Hepatocyte (in vitro differentiated cells): ENCODE measurements around the gene LAMB4. TPM values are rescaled to one million over a fixed set of nuclear protein-coding genes. Genes with fewer than 3 reads are reported as not detected.

Experiments
- DNase-seq: peaks from one replicate; pipeline ENCODE4 v3.0.0-alpha.2; 2016; ENCODE audit warnings: low spot score
- H2AFZ ChIP-seq: fragments of 200-600 bp; sonication (generic); 2 replicates; pipeline ENCODE4 v1.6.0; 2016; ENCODE audit warnings: antibody characterized with exemption, mild to moderate bottlenecking
- H3K27ac ChIP-seq: fragments of 200-600 bp; sonication (generic); 2 replicates; pipeline ENCODE4 v1.5.1; 2016; ENCODE audit warnings: mild to moderate bottlenecking
- H3K27me3 ChIP-seq: fragments of 200-600 bp; sonication (generic); 2 replicates; pipeline ENCODE4 v1.6.1; 2016
- H3K36me3 ChIP-seq: fragments of 200-600 bp; sonication (generic); replicated peaks from 2 replicates; pipeline ENCODE4 v1.5.1; 2016; ENCODE audit warnings: low read depth; ENCODE audit not compliant: insufficient read depth
- H3K4me1 ChIP-seq: fragments of 200-600 bp; sonication (generic); 2 replicates; pipeline ENCODE4 v1.5.1; 2016; ENCODE audit warnings: mild to moderate bottlenecking, moderate library complexity; ENCODE audit not compliant: insufficient read depth
- H3K4me2 ChIP-seq: fragments of 200-600 bp; sonication (generic); 2 replicates; pipeline ENCODE4 v1.6.0; 2016
- H3K4me3 ChIP-seq: fragments of 200-600 bp; sonication (generic); 2 replicates; pipeline ENCODE4 v1.5.1; 2016; ENCODE audit warnings: mild to moderate bottlenecking
- H3K79me2 ChIP-seq: fragments of 200-600 bp; sonication (generic); 2 replicates; pipeline ENCODE4 v1.6.0; 2017; ENCODE audit warnings: mild to moderate bottlenecking
- H3K9me2 ChIP-seq: fragments of 200-600 bp; sonication (generic); replicated peaks from 2 replicates; pipeline ENCODE4 v1.6.0; 2017; ENCODE audit warnings: mild to moderate bottlenecking; ENCODE audit not compliant: insufficient read depth
- H3K9me3 ChIP-seq: fragments of 200-600 bp; sonication (generic); 2 replicates; pipeline ENCODE4 v1.5.1; 2016; ENCODE audit warnings: low read depth, mild to moderate bottlenecking
- H4K20me1 ChIP-seq: fragments of 200-600 bp; sonication (generic); 2 replicates; pipeline ENCODE4 v1.6.0; 2016; ENCODE audit warnings: mild to moderate bottlenecking; ENCODE audit not compliant: insufficient read depth, poor library complexity, severe bottlenecking
- EZH2 ChIP-seq: fragments of 200-600 bp; sonication (generic); IDR thresholded peaks from 2 replicates; pipeline ENCODE4 v1.6.1; 2016; ENCODE audit warnings: antibody characterized with exemption, mild to moderate bottlenecking, borderline replicate concordance
- EZH2phosphoT487 ChIP-seq: fragments of 200-600 bp; sonication (generic); IDR thresholded peaks from one replicate; pipeline ENCODE4 v1.6.1; 2018; ENCODE audit warnings: antibody characterized with exemption, mild to moderate bottlenecking, low read depth, moderate library complexity; ENCODE audit not compliant: unreplicated experiment, severe bottlenecking
- WGBS: methylation state at CpG from one replicate; pipeline ENCODE4 v1.1.6; 2016; ENCODE audit warnings: low lambda C conversion rate; ENCODE audit errors: missing lambda C conversion rate; 5-methylcytosine and 5-hydroxymethylcytosine counted together
- polyA plus RNA-seq: library from polyadenylated mRNA; unstranded; fragments of >200 nt; fragmentation: Nextera tagmentation; extraction: Ambion mirVana; gene quantifications from 2 replicates; pipeline ENCODE4 v1.2.1, GENCODE V29; 2016
- total RNA-seq: library from RNA; depleted of rRNA; stranded (reverse); fragments of >200 nt; gene quantifications from 2 replicates; pipeline ENCODE4 v1.2.3, GENCODE V29; 2014
- TF ChIP-seq, protein P1 (sequence below): fragments of 200-600 bp; sonication (generic); IDR thresholded peaks from 2 replicates; pipeline ENCODE4 v1.5.1; 2016; ENCODE audit warnings: antibody characterized with exemption, mild to moderate bottlenecking; ENCODE audit not compliant: poor library complexity

Gene LAMB4
- total and polyA plus RNA-seq, 2 experiments from 2014 or later, result 1.3 to 1.9 TPM

DNA sequence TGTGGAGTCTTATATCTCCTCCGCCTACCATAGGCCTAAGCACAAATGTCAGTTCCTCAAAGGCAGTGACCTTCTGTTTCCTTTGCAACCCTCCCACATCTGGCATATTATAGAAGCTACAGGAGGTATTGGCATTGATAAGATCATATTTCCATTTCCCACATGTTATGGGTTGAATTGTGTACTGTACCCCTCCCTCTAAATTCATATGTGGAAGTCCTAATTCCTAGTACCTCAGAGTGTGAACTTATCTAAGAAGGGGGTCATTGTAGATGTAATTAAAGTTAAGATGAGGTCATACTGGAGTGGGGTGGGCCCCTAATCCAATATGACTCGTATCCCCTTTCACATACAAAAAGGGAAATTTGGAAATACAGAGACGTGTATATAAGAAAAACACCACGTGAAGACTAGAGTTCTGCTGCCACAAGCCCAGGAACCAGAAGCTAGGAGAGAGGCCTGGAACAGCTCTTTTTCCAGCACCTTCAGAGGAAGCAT is 6.1 kb upstream of the LAMB4 start:
- H3K27ac ChIP-seq, result no peak overlapping the region
- no peaks in the 10 kb centered on the region for H3K79me2 ChIP-seq
- H4K20me1 ChIP-seq, result no peaks in the 10 kb centered on the region
- no peak overlapping the region for H3K4me3 ChIP-seq
- 93% methylated on average over 4 of the region's 4 CpGs for WGBS
- DNase-seq, result no peak
- TF ChIP-seq, protein P1, sequence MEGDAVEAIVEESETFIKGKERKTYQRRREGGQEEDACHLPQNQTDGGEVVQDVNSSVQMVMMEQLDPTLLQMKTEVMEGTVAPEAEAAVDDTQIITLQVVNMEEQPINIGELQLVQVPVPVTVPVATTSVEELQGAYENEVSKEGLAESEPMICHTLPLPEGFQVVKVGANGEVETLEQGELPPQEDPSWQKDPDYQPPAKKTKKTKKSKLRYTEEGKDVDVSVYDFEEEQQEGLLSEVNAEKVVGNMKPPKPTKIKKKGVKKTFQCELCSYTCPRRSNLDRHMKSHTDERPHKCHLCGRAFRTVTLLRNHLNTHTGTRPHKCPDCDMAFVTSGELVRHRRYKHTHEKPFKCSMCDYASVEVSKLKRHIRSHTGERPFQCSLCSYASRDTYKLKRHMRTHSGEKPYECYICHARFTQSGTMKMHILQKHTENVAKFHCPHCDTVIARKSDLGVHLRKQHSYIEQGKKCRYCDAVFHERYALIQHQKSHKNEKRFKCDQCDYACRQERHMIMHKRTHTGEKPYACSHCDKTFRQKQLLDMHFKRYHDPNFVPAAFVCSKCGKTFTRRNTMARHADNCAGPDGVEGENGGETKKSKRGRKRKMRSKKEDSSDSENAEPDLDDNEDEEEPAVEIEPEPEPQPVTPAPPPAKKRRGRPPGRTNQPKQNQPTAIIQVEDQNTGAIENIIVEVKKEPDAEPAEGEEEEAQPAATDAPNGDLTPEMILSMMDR, result no peak
- no peak overlapping the region for H2AFZ ChIP-seq
- H3K36me3 ChIP-seq, result no peaks in the 10 kb centered on the region
- no peaks in the 10 kb centered on the region for H3K9me2 ChIP-seq
- H3K4me1 ChIP-seq, result no peaks in the 10 kb centered on the region
- H3K27me3 ChIP-seq, result no peaks in the 10 kb centered on the region
- H3K4me2 ChIP-seq, result no peak overlapping the region
- no peaks in the 10 kb centered on the region for H3K9me3 ChIP-seq

DNA sequence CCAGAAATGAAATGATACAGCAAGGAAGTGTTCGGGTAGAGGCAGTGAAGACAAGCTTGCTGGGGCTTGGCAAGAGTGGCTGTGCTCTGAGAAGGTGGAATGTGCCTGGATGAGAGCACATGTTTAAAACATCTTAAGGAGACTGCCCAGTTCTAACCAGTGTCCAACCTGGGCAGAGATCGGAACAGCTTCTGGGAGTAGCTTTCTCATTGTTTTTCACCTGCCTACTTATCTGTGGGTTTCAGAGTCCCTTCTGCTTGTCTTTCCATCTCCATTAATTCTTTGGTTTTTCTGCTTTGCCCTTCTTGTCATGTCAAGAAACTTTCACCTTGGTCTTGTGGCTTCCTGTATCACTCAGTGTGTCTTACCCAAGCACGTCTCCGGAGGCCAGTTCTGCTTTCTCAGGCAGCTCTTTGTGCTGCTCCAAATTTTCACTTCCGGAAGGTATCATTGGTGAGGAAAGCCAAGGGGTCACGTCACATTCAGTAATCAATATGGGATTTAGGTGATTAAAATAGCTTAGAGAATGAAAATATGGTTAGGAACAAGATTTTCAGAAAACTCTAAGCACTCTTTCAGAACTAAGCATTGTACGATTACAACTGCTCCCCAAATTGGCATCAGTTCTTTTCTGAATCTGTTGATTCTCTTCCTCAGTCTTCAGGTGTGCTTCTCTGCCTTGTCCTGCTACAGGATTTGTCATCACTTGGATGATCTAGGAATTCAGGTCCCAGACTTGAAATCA is 5.5 kb upstream of the LAMB4 start:
- no peaks in the 10 kb centered on the region for H3K27me3 ChIP-seq
- no peaks in the 10 kb centered on the region for H3K9me2 ChIP-seq
- no peak overlapping the region for H3K4me3 ChIP-seq
- H3K4me1 ChIP-seq, result no peaks in the 10 kb centered on the region
- no peaks in the 10 kb centered on the region for H3K9me3 ChIP-seq
- H3K27ac ChIP-seq, result no peak overlapping the region
- H3K79me2 ChIP-seq, result no peaks in the 10 kb centered on the region
- WGBS, result 93% methylated on average over 7 of the region's 7 CpGs
- no peak overlapping the region for H3K4me2 ChIP-seq
- no peaks in the 10 kb centered on the region for H4K20me1 ChIP-seq
- no peak for DNase-seq
- no peak overlapping the region for H2AFZ ChIP-seq
- H3K36me3 ChIP-seq, result no peaks in the 10 kb centered on the region
- no peak for TF ChIP-seq EZH2
- TF ChIP-seq EZH2phosphoT487, result no peak
- TF ChIP-seq, protein P1, result no peak

DNA sequence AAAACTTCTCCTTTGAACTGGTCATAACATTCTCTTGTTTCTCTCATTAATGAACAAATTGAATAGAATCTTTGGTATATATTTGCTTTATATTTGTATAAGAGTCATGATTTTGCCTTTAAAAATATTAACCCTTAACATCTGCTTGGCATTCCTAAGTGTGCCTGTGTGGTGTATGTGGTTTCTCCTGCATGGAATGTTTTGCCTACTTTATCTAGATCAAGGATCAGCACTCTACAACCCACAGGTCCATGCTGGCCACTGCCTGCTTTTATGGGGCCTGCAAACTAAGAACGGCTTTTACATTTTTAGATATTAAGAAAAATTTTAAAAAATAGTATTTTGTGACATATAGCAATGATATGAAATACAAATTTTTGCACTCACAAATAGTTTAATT is 4.3 kb upstream of the LAMB4 start:
- TF ChIP-seq EZH2phosphoT487, result no peak
- TF ChIP-seq EZH2, result no peak
- TF ChIP-seq, protein P1, result no peak
- WGBS, result 76% methylated on average over 1 of the region's 1 CpG

More for the DNA sequence above, 4.3 kb upstream of the LAMB4 start:
- DNase-seq, result no peak
- Histone ChIP-seq H4K20me1 (no peaks in the 10 kb centered on the region), H3K4me2 (no peak overlapping the region), H3K79me2 (no peaks in the 10 kb centered on the region), H3K4me3 (no peak overlapping the region), H2AFZ (no peak overlapping the region), H3K4me1 (no peaks in the 10 kb centered on the region), H3K27ac (no peak overlapping the region), H3K36me3 (no peaks in the 10 kb centered on the region), H3K9me2 (no peaks in the 10 kb centered on the region), H3K27me3 (no peaks in the 10 kb centered on the region), H3K9me3 (no peaks in the 10 kb centered on the region)
